SIG-M5 (cell line): ENCODE data around the gene GASK1B.

ENCODE experiments used
- DNase-seq: peaks from one replicate; lab custom pipeline; 2025; lab: John Stamatoyannopoulos, UW

Gene GASK1B

DNA sequence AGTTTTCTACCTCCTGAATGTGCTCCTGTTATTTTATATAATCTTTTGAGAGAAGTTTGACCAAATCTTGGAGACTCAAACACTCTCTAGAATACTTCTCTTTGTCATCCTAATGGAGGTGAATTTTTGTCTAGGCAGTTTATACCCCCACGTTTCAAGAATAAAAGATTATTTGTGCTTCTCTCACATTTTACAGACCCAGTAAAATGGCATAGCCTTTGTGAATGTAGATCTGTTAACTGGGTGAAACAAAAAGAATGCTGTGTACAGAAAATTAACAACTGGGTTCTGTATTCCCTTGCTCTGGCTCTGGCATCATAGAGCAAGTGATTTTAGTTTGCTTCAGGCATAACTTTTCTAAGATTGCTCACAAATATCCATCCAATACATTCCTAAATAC lies 26.1 kb downstream of the GASK1B start:
- no peak for DNase-seq

DNA sequence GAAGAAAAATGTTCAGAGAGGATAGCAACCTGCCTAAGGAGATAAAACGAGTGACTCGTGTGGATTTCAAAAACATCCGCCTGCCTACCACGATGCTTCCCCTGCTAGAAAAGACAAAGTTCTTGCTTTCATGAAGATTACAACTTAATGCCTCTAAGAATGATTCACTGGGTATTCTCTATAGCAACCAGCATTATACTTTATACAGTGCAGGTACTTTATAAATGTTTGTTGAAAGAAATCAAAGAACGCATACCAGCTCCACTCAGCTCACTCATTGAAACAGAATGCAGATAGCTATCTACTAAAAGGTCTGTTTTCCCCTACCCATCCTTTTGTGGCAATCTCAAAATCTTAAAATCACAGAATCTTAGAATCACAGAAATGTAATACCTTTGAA lies 33.7 kb downstream of the GASK1B start:
- DNase-seq: no peak

DNA sequence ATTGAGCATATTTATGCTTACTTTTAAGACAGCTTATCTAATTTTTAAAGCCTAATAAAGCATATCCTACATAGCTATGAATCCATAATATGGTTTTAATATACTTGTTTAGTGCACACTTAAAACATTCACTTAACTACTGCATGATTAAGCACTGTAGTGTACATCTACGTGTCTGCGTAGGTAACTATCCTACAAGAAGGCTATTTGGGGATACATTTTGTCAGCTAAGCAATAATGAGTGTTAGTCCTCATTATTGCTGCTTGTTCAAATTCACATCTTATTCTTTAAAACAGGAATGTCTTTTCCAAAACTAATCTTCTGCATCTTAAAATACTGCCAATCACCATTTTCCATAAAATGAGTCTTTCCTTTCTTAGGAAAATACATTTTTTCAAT lies 38.6 kb downstream of the GASK1B start:
- DNase-seq: no peak

DNA sequence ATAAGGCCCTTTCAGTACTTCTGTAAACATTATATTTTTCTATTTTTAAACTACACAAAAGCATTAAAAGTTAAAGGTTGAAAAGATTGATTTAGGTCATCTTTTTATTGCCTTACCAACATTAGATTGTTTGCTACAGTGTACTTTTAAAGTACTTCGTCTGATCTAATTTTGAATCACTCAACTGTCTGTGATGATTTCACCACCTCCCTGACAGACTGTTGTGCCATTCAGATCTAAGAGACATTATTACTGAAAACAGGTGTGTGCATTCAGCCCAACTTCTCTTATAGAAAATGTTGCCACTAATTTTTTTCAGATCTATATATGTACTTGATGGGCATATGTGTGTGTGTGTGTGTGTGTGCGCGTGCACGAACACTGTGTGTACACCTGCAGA lies 39.3 kb downstream of the GASK1B start:
- DNase-seq: no peak

DNA sequence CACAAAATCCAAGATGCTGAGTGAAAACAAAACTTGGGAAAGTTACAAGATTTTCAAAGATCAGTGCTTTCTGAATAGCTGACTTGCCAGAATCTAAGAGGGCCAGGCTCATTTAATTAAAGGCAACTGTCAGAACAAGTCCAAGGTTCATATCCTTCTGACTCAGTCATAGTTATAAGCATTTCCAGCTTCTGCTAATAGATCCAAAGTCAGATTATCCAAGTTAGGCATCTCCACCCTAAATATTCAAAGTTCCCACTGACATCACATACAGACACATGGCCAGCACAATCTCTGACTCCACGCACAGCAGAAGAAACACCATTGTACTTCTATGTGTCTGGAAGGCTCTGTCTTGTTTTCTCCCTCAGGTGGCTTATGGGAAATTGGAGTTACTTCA lies 41.8 kb downstream of the GASK1B start:
- no peak for DNase-seq

DNA sequence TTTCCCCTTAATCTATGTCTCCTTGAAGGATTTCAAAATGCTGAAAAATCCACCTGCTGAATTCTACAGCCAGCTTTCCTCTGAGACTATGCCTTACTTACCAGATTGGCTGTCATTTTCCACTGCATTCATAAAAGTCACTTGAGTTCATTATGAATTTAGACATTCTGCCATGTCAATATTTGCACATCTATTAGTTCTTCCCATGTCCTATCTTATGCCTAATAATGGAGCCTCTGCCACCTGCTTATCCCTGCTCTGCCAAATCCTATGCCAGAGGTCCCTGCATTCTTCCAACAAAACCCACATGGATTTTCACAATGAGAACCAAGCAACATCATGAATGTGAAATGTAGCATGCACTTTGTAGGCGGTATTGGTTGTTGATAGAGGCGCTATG lies 42.6 kb downstream of the GASK1B start:
- no peak for DNase-seq

DNA sequence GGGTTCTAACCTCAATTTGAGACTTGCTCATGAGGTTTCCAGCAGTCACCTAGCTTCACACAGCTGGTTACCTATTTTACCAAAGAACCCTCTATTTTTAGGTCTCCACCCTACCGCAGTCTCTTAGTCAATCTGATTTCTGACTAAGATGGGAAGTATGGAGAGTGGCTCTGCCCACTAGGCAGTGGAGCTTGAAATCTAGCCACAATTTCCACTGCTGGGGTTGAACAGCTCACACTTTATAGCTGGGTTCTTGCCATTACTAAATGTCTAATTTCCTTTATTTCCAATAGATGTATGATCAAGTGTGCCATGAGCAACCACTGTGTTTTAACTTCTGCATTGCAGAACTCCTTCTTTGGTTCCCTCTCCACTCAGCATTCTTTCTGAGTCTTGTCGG lies 43.1 kb downstream of the GASK1B start:
- no peak for DNase-seq

DNA sequence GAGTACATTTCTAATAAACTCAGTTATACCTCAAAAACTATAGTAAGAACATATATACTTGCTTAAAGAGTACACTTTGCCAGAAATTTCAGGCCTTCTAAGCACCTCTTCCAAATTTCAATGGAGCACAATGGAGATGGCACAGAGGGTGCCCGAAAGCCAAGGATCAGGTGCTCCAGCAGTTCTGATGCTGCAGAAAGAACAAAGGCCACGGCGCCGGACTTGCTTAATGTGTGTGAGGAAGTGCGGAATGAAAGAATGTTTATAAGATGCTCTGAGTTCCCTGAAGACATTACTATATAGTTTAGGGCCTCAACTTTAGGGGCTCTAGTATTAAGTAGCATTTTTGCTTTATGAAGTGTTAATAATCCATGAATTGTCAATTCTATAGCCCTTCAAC lies 44.3 kb downstream of the GASK1B start:
- DNase-seq: no peak

DNA sequence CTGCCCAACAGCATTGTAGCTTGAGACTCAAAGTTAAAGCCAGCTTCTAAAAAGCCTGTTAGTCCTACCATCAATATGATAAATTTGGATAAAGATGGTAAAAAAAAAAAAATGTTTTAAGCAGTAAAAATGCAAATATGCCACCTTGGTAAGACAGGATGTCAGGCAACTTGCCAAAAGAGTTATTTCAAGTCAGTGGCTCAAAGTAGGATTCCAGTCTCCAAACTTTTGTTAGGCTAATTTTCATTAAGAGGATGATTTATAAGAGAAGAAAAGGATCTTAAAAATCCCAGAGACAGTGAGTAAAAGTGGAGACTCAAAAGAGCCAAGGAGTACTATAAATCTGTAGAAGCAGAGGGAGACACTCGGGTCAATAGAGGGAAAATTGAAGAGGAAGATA lies 47.5 kb downstream of the GASK1B start:
- no peak for DNase-seq
